GM23338 (cell line): ENCODE measurements around the gene RFPL2. TPM values are rescaled to one million over a fixed set of nuclear protein-coding genes. Genes with fewer than 3 reads are reported as not detected.
"Not testable (repeated sequence)": the region's sequence is repeated elsewhere in the genome, so short reads cannot be mapped to it uniquely, and the experiment has no call there.

Source experiments
- ATAC-seq: fragments of 200-7000 bp; cut with Tn5 transposase; 3 replicates; pipeline ENCODE4 v1.9.1; 2020
- DNase-seq: peaks from one replicate; pipeline ENCODE4 v3.0.0-alpha.2; 2015; ENCODE audit warnings: low spot score
- H2AFZ ChIP-seq: fragments of 200-600 bp; sonication (generic); 2 replicates; pipeline ENCODE4 v1.8.0; 2016; ENCODE audit warnings: antibody characterized with exemption, mild to moderate bottlenecking, moderate library complexity
- H3F3A ChIP-seq: fragments of 200-600 bp; sonication (generic); replicated peaks from 2 replicates; pipeline ENCODE4 v1.8.0; 2017; ENCODE audit warnings: antibody characterized with exemption, mixed run types, low read depth
- H3K27ac ChIP-seq: fragments of 200-600 bp; sonication (generic); 2 replicates; pipeline ENCODE4 v1.6.1; 2016; ENCODE audit warnings: low read depth
- H3K27me3 ChIP-seq: fragments of 200-600 bp; sonication (generic); 2 replicates; pipeline ENCODE4 v1.8.0; 2016; ENCODE audit warnings: mild to moderate bottlenecking, mixed run types, moderate library complexity; ENCODE audit not compliant: insufficient read depth
- H3K36me3 ChIP-seq: fragments of 200-600 bp; sonication (generic); 2 replicates; pipeline ENCODE4 v1.8.0; 2016; ENCODE audit warnings: mild to moderate bottlenecking; ENCODE audit not compliant: insufficient read depth
- H3K4me1 ChIP-seq: fragments of 200-600 bp; sonication (generic); 2 replicates; pipeline ENCODE4 v1.8.0; 2016; ENCODE audit warnings: mild to moderate bottlenecking, moderate library complexity; ENCODE audit not compliant: insufficient read depth
- H3K4me2 ChIP-seq: fragments of 200-600 bp; sonication (generic); 2 replicates; pipeline ENCODE4 v1.7.1; 2017; ENCODE audit warnings: mixed run types
- H3K4me3 ChIP-seq: fragments of 200-600 bp; sonication (generic); 2 replicates; pipeline ENCODE4 v1.6.1; 2016; ENCODE audit warnings: mixed run types
- H3K79me2 ChIP-seq: fragments of 200-600 bp; sonication (generic); replicated peaks from 2 replicates; pipeline ENCODE4 v1.8.0; 2017; ENCODE audit warnings: mild to moderate bottlenecking; ENCODE audit not compliant: insufficient read depth
- H3K9me2 ChIP-seq: fragments of 200-600 bp; sonication (generic); 2 replicates; pipeline ENCODE4 v1.8.0; 2017; ENCODE audit not compliant: insufficient read depth
- H4K20me1 ChIP-seq: fragments of 200-600 bp; sonication (generic); replicated peaks from 2 replicates; pipeline ENCODE4 v1.8.0; 2017; ENCODE audit warnings: mild to moderate bottlenecking; ENCODE audit not compliant: insufficient read depth
- H3K27ac Mint-ChIP-seq: 2 replicates; pipeline ENCODE4 v1.8.0; 2020; ENCODE audit warnings: inconsistent platforms, mild to moderate bottlenecking, moderate library complexity, mixed read lengths
- H3K27me3 Mint-ChIP-seq: 3 replicates; pipeline ENCODE4 v1.8.0; 2022; ENCODE audit warnings: low read depth, mild to moderate bottlenecking, moderate library complexity, mixed read lengths, inconsistent platforms; ENCODE audit not compliant: insufficient read depth, poor library complexity
- H3K36me3 Mint-ChIP-seq: 3 replicates; pipeline ENCODE4 v1.8.0; 2021; ENCODE audit warnings: low read depth, mild to moderate bottlenecking, inconsistent platforms, moderate library complexity, mixed read lengths
- H3K4me1 Mint-ChIP-seq: 3 replicates; pipeline ENCODE4 v1.8.0; 2020; ENCODE audit warnings: mild to moderate bottlenecking, inconsistent platforms, mixed read lengths
- H3K4me3 Mint-ChIP-seq: 3 replicates; pipeline ENCODE4 v1.8.0; 2021; ENCODE audit warnings: moderate library complexity, mild to moderate bottlenecking, inconsistent platforms, mixed read lengths
- H3K9me3 Mint-ChIP-seq: 3 replicates; pipeline ENCODE4 v1.8.0; 2020; ENCODE audit warnings: moderate library complexity, mild to moderate bottlenecking, inconsistent platforms, mixed read lengths
- ZNF114 ChIP-seq: fragments of 250-450 bp; sonication (Bioruptor Pico); IDR thresholded peaks from 2 replicates; pipeline ENCODE4 v1.5.0; 2020; ENCODE audit warnings: mild to moderate bottlenecking, moderate library complexity
- polyA plus RNA-seq: library from polyadenylated mRNA; unstranded; fragments of >200 nt; fragmentation: Nextera tagmentation; extraction: Ambion mirVana; gene quantifications from 2 replicates; pipeline ENCODE4 v1.2.1, GENCODE V29; 2016
- total RNA-seq: library from RNA; depleted of rRNA; stranded (reverse); fragments of >200 nt; shearing (Covaris generic); gene quantifications from 2 replicates; pipeline ENCODE4 v1.2.3, GENCODE V29; 2014
- TF ChIP-seq, protein P1 (sequence below): fragments of 250-450 bp; sonication (Bioruptor Pico); IDR thresholded peaks from 2 replicates; pipeline ENCODE4 v1.5.0; 2020; ENCODE audit warnings: mild to moderate bottlenecking, moderate library complexity

Gene RFPL2
- total and polyA plus RNA-seq, 2 experiments from 2014 or later, result 0.45 TPM; not detected in 1

- H3K4me3 ChIP-seq, H3K9me3 Mint-ChIP-seq, H3K4me3 Mint-ChIP-seq, H3K27me3 Mint-ChIP-seq, H4K20me1 ChIP-seq, H3K4me1 ChIP-seq, H3K4me2 ChIP-seq, H3K9me2 ChIP-seq, H2AFZ ChIP-seq, H3K36me3 Mint-ChIP-seq, H3F3A ChIP-seq, ATAC-seq, H3K27me3 ChIP-seq, H3K27ac ChIP-seq, DNase-seq, H3K79me2 ChIP-seq, H3K36me3 ChIP-seq: not testable (repeated sequence)
- H3K4me1 Mint-ChIP-seq, result peaks cover 37% of the 10 kb centered on the region
- H3K27ac Mint-ChIP-seq, result peak overlapping the region; percentile 70
Measured at GRCh38 chr22:32148372-32148771, 56.5 kb downstream of the RFPL2 start.

DNA sequence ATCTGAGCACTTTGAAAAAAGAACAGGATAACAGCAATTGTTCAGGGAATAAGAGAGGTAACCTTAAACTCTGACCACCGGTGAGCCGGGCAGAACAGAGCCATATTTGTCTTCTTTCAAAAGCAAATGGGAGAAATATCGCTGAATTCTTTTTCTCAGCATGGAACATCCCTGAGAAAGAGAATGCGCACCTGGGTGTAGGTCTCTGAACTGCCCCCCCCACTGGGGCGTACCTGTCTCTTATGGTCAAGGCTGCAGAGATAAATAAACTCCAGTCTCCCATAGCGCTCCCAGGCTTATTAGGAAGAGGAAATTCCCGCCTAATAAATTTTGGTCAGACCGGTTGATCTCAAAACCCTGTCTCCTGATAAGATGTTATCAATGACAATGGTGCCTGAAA is 57.7 kb downstream of the RFPL2 start:
- H3K79me2 ChIP-seq, H3K36me3 ChIP-seq, H3F3A ChIP-seq, H2AFZ ChIP-seq, ATAC-seq, H4K20me1 ChIP-seq, H3K4me1 ChIP-seq, H3K27me3 ChIP-seq, H3K9me3 Mint-ChIP-seq, H3K27me3 Mint-ChIP-seq, H3K36me3 Mint-ChIP-seq: not testable (repeated sequence)
- 0 out of 2 replicates have a peak overlapping the region, but pooled peaks have one; percentile 26 for H3K4me3 ChIP-seq
- H3K27ac ChIP-seq, result peak overlapping the region; percentile 90; the same call in 1 of the 2 replicates
- peak; percentile 47 for DNase-seq
- H3K4me3 Mint-ChIP-seq, result peak overlapping the region; percentile 43
- TF ChIP-seq, protein P1, sequence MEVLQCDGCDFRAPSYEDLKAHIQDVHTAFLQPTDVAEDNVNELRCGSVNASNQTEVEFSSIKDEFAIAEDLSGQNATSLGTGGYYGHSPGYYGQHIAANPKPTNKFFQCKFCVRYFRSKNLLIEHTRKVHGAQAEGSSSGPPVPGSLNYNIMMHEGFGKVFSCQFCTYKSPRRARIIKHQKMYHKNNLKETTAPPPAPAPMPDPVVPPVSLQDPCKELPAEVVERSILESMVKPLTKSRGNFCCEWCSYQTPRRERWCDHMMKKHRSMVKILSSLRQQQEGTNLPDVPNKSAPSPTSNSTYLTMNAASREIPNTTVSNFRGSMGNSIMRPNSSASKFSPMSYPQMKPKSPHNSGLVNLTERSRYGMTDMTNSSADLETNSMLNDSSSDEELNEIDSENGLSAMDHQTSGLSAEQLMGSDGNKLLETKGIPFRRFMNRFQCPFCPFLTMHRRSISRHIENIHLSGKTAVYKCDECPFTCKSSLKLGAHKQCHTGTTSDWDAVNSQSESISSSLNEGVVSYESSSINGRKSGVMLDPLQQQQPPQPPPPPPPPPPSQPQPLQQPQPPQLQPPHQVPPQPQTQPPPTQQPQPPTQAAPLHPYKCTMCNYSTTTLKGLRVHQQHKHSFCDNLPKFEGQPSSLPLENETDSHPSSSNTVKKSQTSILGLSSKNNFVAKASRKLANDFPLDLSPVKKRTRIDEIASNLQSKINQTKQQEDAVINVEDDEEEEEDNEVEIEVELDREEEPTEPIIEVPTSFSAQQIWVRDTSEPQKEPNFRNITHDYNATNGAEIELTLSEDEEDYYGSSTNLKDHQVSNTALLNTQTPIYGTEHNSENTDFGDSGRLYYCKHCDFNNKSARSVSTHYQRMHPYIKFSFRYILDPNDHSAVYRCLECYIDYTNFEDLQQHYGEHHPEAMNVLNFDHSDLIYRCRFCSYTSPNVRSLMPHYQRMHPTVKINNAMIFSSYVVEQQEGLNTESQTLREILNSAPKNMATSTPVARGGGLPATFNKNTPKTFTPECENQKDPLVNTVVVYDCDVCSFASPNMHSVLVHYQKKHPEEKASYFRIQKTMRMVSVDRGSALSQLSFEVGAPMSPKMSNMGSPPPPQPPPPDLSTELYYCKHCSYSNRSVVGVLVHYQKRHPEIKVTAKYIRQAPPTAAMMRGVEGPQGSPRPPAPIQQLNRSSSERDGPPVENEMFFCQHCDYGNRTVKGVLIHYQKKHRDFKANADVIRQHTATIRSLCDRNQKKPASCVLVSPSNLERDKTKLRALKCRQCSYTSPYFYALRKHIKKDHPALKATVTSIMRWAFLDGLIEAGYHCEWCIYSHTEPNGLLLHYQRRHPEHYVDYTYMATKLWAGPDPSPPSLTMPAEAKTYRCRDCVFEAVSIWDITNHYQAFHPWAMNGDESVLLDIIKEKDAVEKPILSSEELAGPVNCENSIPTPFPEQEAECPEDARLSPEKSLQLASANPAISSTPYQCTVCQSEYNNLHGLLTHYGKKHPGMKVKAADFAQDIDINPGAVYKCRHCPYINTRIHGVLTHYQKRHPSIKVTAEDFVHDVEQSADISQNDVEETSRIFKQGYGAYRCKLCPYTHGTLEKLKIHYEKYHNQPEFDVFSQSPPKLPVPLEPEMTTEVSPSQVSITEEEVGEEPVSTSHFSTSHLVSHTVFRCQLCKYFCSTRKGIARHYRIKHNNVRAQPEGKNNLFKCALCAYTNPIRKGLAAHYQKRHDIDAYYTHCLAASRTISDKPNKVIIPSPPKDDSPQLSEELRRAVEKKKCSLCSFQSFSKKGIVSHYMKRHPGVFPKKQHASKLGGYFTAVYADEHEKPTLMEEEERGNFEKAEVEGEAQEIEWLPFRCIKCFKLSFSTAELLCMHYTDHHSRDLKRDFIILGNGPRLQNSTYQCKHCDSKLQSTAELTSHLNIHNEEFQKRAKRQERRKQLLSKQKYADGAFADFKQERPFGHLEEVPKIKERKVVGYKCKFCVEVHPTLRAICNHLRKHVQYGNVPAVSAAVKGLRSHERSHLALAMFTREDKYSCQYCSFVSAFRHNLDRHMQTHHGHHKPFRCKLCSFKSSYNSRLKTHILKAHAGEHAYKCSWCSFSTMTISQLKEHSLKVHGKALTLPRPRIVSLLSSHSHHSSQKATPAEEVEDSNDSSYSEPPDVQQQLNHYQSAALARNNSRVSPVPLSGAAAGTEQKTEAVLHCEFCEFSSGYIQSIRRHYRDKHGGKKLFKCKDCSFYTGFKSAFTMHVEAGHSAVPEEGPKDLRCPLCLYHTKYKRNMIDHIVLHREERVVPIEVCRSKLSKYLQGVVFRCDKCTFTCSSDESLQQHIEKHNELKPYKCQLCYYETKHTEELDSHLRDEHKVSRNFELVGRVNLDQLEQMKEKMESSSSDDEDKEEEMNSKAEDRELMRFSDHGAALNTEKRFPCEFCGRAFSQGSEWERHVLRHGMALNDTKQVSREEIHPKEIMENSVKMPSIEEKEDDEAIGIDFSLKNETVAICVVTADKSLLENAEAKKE, result peak; percentile 70
- 0 out of 2 replicates have a peak, but pooled peaks have one; percentile 21 for TF ChIP-seq ZNF114 (CRISPR knock-in tag)
- H3K4me1 Mint-ChIP-seq, result peaks cover 37% of the 10 kb centered on the region
- peaks cover 15% of the 10 kb centered on the region for H3K9me2 ChIP-seq
- H3K4me2 ChIP-seq, result peak overlapping the region; percentile 65
- peak overlapping the region; percentile 90 for H3K27ac Mint-ChIP-seq
